NOMO-1 treated with DMSO at 0.1 percent for 48 hours (cell line): Measurements from ENCODE around the gene SEPTIN7.

Source experiments
- DNase-seq: peaks from one replicate; lab custom pipeline; 2025; ENCODE audit not compliant: unreplicated experiment; lab: John Stamatoyannopoulos, UW

Gene SEPTIN7

DNA sequence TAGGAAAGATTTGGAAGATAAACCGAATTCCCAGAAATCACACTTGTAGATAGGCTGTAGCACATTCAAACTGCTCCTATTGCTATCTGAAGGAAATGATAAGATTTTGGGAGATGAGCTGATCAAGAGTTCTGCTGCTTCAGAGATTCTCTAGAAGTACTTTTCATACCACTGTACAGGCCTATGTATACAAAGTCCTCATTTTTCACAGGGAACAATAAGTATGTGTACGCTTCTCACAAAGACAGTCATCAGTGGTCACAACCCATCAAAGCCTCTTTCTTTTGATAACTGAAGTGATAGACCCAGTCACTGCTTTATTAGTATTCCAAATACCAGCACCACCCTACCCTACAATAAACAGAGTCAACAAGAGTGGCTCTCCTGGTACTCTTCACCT is 15.6 kb upstream of the SEPTIN7 start:
- DNase-seq: no peak

DNA sequence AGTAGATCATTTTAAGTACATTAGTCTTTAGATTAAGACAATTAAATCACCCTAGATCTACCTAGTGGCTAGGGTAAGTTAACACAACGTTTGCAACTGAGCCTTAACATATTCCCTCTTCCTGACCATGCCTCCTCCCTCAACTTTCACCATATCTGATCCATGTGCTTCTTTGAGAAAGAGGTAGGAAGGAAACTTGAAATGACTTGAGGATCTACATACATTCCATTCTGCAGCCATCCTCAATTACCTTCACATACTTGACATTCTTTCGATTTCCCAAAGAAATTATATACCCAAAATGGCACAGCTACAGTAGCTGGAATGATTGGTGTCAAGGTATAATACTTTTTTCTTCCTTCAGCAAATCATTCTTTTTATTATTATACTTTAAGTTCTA is 12.9 kb upstream of the SEPTIN7 start:
- DNase-seq: no peak

DNA sequence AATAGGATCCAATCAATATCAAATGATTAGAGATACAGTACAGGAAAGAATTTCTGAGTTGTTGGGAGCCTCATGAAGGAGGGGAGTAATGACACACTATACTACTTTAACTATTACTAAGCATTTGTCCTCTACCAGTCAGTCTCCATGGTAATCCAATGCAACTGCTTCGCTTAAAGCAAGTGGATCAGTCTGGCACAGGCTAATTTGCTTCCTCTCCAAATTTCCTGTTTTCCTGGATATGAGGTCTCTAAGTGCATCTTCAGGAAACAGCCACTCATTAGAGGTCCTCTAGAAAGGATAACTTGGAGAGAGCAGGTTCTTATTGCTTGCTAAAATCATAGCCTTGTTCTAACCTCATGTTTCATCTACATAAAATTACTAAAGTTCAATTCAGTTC is 8.4 kb upstream of the SEPTIN7 start:
- DNase-seq: no peak

DNA sequence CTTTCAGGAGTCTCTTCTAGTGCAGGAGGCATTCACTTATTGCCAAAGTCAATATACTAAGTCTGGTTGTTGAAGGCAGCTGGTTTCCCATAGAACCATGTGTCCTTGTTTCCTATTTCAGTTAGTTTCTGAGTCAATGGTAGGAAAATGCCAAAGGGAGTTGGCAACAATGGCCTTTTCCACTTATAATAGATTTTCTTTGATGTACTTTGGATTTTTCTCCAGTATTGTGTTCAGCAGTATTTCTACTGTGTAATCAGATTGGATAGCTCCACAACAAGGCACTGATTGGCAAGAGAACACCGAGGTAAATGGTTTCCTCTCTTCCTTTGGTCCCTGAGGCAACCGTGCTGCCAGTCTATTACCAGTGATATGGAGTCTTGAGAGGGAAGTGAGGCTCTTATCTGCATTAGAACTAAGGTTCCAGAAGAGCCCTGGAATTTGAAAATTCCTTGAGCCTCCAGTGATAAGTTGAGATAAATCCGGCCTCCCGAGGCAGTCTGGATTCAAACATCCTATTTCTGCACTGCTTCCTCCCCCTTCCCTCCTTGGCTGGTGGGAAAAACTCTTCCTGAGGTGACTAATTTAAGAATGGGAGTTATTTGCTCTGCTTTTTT is 7.9 kb upstream of the SEPTIN7 start:
- DNase-seq: no peak

DNA sequence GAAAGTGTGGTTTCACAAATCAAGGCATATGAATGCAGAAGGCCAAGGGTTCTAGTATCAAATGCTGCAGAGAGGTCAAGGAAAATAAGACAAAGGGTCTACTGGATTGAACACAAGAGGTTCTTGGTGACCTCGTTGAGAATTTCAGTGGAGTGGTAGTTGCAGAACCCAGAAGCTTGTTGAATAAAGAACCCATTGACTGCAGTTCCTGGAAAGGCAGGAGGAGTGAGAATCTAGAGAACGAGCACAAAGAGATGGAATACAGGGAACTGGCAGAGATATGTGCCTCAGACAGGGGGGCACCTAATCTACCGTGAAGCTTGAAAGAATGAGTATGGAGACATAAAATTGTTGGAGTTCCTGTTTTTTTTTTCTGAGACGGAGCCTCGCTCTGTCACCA is 3.5 kb upstream of the SEPTIN7 start:
- no peak for DNase-seq

DNA sequence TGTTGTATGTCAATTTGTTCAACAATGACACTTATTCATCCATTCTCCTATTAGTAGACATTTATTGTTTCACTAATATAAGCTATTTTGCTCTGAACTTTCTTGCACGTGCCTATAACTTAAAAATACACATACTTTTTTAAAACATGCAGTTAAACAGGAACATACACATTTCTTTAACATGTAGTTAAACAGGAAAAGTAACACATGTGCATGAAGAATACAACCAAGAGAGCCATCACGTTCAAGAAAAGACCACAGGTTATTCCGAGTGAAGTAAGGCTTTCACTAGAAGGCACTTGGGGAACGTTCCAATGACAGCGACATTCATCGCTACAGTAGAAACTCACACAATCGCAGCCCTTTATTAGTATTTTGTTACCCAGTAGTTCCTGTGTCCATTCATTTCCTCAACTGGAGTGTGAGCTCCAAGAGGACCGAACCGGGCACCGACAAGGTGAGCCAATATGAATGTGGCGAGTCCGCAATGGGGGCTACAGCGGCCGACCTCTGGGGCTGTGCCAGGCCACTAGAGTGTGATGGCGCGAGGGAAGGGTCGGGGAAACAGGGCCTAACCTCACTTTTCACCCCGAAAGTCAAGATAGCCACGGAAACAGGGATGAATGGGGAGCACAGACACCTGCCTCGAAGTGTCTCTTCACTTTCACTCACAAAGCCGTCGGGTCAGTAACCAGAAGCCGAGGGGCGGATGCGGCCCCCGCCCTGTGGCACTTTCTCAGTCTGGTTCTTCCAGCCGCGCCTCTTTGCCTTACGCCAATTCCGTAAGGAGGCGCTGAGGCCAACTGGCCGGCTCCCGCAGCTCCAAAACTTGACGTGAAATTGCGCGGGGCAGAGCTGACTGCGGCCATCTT is 775 bp upstream of the SEPTIN7 start:
- DNase-seq: peak; percentile 89

DNA sequence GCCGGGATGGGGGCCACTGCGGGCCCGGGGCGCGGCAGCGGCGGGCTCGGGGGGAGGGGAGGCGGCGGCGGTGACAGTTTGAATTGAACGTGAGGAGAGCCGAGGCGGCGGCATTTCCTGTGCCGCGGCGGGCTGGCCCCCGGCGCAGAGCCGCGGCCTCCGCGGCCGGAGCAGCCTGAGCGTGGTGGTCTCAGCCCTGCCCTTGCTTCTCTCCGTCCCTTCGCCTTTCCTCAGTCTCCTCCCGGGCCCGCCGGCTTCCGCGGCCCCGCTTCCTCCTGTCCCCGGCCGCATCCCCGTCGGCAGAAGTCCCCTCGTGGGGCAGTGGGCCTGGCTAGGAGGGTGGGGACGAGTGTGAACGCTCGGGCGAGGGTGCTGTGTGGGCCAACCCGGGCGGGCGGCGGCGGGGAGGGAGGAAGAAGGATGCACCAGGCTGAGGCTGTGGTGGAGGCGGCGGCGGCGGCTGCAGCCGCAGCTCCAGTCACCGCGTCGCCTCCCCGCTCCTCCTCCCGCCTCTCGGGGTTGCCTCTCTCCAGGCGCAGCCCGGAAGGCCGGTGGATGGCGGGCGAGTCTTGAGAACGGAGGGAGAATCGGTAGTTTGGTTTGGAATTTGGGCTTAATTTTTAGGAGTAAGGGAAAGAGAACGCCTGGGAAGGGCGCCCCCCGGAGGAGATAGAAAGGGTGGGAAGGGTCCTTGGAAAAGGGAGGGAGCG is 690 bp downstream of the SEPTIN7 start:
- peak; percentile 54 for DNase-seq

DNA sequence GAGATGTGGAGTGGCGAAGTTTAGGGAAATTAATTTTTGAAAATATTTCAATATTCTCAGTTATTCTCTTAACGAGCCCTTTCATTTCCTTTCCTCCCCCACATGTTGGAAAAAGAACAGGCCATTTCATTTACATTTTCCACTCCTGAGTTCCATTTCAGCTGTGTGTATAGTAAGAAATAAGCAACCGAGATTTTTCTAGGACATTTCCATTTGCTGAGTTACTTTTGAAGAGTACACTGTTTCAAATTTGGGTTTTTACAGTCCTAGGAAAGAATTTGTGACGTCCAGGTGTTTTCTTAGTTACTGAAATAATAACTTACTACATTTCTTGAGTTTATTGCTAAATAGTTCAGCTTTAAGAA is 1.2 kb downstream of the SEPTIN7 start:
- no peak for DNase-seq

DNA sequence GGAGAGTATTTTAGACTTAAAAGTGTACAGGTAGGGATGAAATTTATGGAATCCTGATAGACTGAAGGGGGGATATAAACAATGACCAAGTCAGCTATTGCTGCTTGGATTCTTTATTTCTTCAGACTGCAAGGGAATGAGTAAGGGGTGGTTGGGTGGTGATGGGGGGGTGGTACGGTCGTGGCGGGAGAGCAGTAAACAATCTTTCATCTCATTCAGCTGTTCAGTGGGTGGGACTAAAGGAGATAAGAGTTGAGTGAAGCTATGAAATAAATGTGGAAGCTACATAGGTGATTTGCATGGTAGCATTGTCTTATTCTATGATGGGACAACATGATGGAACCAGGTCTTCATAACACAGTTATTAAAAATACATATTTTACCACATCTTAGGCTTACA is 1.8 kb downstream of the SEPTIN7 start:
- no peak for DNase-seq

DNA sequence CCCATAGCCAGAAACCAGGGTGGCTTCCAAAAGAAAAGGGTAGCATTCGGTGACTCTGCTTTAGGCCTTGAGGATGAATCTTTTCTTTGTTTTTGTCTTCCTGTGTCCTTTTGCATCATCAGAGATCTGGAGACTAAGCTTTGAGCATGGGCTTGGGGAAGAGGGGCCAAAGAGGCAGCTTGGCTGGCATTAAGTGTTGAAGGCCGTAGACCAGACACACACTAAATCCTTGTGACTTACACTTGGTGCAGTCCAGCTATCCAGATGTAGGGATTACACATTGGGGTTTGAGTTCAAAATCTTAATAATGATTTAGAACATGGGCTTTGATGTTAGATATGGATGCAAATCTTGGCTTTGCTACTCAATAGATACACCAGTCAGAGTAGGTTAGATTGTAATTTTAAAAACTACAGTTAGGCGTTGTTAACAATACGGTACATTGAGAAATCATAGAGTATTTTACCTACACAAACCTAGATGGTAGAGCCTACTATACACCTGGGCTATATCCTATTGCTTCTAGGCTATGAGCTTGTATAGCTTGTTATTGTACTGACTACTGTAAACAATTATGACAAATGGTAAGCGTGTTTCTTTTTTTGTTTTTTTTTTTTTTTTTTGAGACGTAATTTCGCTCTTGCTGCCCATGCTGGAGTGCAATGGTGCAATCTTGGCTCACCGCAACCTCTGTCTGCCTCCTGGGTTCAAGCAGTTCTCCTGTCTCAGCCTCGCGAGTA is 3.5 kb downstream of the SEPTIN7 start:
- no peak for DNase-seq

DNA sequence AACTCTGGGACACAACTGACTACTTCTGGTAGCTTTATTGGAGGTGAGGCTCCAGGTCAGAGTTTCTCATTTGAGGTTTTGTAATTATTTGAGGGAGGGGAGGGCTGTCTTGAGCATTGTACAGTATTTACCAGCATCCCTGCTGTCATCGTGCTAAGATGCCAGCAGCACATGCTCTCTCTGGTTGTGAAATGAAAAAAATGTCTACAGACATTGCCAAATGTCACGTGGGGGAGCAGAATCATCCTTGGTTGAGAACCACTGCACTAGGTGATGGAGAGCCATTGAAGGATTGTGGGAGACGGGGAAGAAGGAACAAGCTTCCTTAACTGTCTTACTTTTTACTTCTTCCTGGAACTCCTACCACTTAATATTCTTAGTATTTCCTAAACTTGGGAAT is 5.0 kb downstream of the SEPTIN7 start:
- DNase-seq: no peak

DNA sequence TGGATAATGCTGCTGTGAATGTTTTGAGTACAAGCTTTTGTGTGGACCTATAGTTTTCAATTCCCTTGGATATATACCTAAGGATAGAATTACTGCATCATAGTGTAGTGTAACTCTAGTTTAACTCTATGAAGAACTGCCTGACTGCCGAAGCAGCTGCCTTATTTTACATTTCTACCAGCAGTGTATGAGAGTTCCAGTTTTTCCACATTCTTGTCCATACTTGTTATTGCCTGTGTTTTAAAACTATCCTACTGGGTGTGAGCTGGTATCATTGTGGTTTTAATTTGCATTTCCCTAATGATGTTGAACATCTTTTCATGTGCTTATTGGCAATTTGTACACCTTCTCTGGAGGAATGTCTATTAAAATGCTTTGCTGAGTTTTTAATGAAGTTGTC is 15.7 kb downstream of the SEPTIN7 start:
- no peak for DNase-seq

DNA sequence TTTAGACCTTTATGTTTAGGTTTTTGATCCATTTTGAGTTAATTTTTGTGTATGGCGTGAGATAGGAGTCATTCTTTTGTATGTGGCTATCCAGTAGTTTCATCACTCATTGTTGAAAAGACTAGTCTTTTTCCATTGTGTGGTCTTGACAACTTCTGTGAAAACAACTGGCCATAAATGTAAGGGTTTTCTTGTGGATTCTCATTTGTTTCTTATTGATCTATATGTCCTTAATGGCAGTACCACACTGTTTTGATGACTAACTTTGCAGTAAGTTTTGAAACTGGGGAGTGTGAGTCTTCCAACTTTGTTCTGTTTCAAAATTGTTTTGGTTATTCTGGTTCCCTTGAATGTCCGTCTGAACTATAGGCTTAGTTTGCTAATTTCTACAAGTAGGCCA is 16.3 kb downstream of the SEPTIN7 start:
- DNase-seq: no peak

DNA sequence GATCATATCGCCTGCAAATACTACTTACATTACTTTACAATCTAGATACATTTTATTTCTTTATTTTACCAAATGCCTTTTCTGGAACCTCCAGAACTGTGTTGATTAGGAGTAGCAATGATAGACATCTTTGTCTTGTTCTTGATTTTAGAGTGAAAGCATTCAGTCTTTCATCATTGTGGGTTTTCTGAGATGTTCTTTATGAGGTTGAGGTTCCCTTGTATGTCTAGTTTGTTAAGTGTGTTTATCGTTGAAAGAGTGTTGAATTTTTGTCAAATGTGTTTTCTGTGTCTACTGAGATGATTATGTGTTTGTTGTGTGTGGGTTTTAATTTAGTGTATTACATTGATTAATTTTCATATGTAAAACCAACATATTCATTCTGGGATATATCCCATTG is 17.1 kb downstream of the SEPTIN7 start:
- DNase-seq: no peak

DNA sequence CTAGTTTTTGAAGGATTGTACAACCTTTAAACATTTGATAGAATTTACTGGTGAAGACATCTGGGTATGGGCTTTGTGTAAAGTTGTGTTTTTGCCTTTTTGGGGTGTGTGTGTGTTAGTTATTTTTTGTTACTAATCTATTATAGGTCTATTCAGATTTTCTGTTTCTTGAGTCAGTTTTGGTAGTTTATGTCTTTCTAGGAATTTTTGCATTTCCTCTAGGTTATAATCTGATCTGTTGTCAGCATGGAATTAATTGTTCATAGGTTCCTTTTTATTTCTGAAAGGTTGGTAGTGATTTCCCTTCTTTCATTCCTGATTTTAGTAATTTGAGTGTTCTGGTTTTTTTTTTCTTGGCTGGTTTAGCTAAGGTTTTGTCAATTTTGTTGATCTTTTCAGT is 17.7 kb downstream of the SEPTIN7 start:
- DNase-seq: no peak

DNA sequence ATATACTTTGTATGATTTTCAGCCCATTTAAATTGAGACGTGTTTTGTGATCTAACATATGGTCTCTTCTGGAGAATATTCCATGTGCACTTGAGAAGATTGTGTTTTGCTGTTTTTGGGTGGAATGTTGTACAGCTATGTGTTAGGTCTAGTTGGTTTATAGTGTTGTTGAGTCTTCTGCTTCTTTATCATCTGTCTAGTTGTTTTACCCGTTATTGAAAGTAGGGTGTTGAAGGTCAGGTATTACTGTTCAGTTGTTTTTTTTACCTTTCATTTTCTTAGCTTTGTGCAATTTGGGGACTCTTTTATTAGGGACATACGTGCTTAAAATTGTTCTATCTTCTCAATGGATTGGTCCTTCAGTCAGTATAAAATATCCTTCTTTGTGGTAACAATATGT is 18.5 kb downstream of the SEPTIN7 start:
- no peak for DNase-seq

DNA sequence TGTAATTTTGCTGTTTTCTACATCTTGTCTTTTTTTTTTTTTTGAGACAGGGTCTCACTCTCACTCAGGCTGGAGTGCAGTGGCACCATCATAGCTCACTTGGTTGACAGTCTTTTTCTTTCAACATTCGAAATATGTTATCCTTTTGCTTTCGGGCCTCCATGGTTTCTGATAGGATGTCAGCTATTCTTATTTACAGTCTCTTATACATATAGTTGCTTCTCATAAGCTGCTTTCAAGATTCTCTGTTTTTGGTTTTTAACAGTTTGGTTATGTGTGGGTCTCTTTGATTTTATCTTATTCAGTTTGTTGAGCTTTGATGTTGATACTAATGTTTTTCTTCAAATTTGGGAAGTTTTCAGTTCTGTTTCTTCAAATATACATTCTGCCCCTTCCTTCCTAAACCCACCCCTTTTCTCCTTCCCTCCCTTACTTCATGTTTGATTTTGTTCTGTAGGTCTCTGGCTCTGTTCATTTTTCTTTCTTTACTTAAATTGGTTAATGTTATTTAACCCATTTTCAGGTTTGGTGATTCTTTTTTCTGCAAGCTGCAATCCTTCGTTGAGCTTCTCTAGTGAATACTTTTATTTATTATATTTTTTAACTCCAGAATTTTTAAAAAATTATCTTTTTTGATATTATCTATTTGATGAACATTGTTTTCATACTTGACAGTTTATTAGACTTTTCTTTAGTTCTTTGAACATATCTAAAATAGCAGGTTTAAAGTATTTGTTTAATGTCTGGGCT is 19.3 kb downstream of the SEPTIN7 start:
- DNase-seq: no peak

DNA sequence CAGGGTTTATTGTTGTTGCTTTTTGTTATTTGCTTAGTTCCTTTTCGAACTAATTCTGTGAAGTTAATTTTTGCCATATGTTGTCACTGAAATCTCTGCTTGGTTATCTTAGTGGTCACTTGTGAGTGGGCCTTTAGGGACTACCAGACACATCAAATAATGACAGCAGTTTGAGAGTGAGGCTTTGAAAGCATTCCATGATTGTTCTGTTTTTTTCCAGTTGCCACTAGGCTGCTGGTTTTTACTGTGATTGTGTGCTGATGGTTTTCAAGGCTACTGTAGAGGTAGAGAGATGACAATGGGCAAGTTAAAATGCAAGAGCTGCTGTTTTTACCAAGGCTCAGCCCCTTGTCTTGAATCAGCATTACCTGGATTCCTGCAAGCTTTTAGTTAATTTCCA is 20.0 kb downstream of the SEPTIN7 start:
- no peak for DNase-seq

DNA sequence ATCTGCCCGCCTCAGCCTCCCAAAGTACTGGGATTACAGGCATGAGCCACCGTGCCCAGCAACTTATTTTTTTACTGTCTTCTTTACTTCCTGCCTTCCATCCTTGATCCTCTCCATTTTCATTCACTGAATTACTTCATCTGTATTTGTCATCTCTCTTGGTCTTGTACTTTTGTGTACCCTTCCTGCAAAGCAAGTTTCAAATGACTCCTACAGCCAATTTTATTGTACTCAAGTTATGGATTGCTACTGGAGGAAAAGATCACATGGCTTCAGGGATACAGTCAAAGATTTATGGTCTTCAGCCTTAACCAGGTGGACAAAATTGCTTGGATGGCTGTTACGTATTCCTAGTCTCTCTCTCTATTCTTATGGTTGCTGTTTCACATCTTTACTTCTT is 22.6 kb downstream of the SEPTIN7 start:
- no peak for DNase-seq

DNA sequence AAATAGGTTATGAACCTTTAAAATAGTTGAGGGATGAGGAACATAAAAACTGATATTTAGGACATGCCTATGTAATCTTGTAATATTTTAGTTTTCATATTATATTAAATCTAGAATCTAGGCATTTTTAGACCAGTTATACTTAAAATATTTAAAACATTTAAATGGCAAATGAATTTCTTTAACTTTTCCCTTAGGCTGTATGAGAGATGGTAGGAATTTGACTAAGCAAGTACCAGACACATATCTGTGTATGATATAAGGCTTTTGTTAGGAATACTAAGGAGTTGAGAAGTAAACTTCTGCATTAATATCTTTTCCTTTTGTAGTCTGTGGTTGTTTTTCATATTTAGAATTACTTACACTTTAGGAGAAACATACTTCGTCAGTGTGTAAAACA is 25.1 kb downstream of the SEPTIN7 start:
- no peak for DNase-seq

DNA sequence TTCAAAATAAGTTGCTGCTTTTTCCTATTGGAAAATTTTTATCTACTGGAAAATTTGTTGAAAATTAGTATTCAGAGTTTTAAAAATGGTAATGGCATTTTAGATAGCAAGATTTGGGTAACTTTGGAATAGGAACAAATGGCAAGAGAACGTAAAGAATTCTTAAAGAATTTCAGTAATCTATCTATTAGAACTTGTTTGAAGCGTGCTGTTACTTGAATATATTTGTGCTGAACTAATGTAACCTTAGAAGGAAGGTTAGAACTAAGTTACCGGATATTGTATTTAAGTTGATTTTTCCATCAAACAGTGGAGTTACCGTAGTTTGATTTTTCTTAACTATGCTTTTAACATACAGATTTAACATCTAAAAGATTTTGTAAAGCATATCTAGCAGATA is 25.9 kb downstream of the SEPTIN7 start:
- DNase-seq: no peak
